DMS114 treated with DMSO at 0.1 percent for 48 hours (cell line): ENCODE results near the gene C11orf16.
"Not testable (repeated sequence)": the region's sequence is repeated elsewhere in the genome, so short reads cannot be mapped to it uniquely, and the experiment has no call there.

ENCODE experiments used
- DNase-seq: peaks from one replicate; lab custom pipeline; 2025; ENCODE audit not compliant: unreplicated experiment; lab: John Stamatoyannopoulos, UW

Gene C11orf16

GRCh38 chr11:8899119-8899753 lies 33.5 kb downstream of the C11orf16 start:
- DNase-seq, result no peak

GRCh38 chr11:8891185-8891584 lies 41.6 kb downstream of the C11orf16 start:
- DNase-seq, result not testable (repeated sequence)

- no peak for DNase-seq
Observed at GRCh38 chr11:8886322-8886721, 46.4 kb downstream of the C11orf16 start.

GRCh38 chr11:8881585-8881984 lies 51.2 kb downstream of the C11orf16 start:
- not testable (repeated sequence) for DNase-seq

GRCh38 chr11:8878771-8879170 lies 54.0 kb downstream of the C11orf16 start:
- DNase-seq, result no peak

GRCh38 chr11:8873741-8874405 lies 58.9 kb downstream of the C11orf16 start:
- no peak for DNase-seq

GRCh38 chr11:8871962-8872361 lies 60.8 kb downstream of the C11orf16 start:
- no peak for DNase-seq

GRCh38 chr11:8871171-8871775 lies 61.5 kb downstream of the C11orf16 start:
- peak; percentile 71 for DNase-seq

- peak; percentile 17 for DNase-seq
Observed at GRCh38 chr11:8870411-8871170, 62.2 kb downstream of the C11orf16 start.
